A673 (cell line): ENCODE results near the gene DMRTA2. TPM values are rescaled to one million over a fixed set of nuclear protein-coding genes. Genes with fewer than 3 reads are reported as not detected.

ENCODE experiments used
- BruUV-seq: library from RNA; stranded (reverse); fragments of 400-500 nt; replicated peaks from 2 replicates; lab custom pipeline; 2021; lab: Mats Ljungman, UMichigan
- CTCF ChIA-PET: fragments of 300-600 bp; sonication (Branson Sonifier 250); formaldehyde crosslinking; loops from one replicate; lab custom pipeline; 2022; ENCODE audit warnings: antibody characterized with exemption; lab: Charles Lee
- POLR2A ChIA-PET: fragments of 300-600 bp; sonication (Branson Sonifier 250); formaldehyde crosslinking; loops from one replicate; lab custom pipeline; 2022; ENCODE audit warnings: antibody characterized with exemption; ENCODE audit not compliant: low non-redundant PET; lab: Charles Lee
- DNase-seq: peaks from one replicate; pipeline ENCODE4 v3.0.0-alpha.2; 2015; ENCODE audit warnings: low spot score
- H3K27ac ChIP-seq: fragments of 200-600 bp; sonication (generic); 2 replicates; pipeline ENCODE4 v1.5.1; 2016; ENCODE audit warnings: mixed run types, low read depth, mild to moderate bottlenecking, mixed read lengths, antibody characterized with exemption, low read length; ENCODE audit not compliant: poor library complexity, severe bottlenecking
- H3K27me3 ChIP-seq: fragments of 200-600 bp; sonication (generic); replicated peaks from 2 replicates; pipeline ENCODE4 v1.6.1; 2017; ENCODE audit warnings: mixed run types, low read depth, mild to moderate bottlenecking, mixed read lengths, antibody characterized with exemption, low read length; ENCODE audit not compliant: insufficient read depth, poor library complexity
- H3K36me3 ChIP-seq: fragments of 200-600 bp; sonication (generic); 2 replicates; pipeline ENCODE4 v1.6.1; 2016; ENCODE audit warnings: mixed run types, mild to moderate bottlenecking, mixed read lengths, antibody characterized with exemption, low read length; ENCODE audit not compliant: insufficient read depth, poor library complexity, severe bottlenecking
- H3K4me1 ChIP-seq: fragments of 200-600 bp; sonication (generic); 2 replicates; pipeline ENCODE4 v1.6.1; 2017; ENCODE audit warnings: mixed run types, mild to moderate bottlenecking, mixed read lengths, antibody characterized with exemption, low read length; ENCODE audit not compliant: insufficient read depth, poor library complexity, severe bottlenecking
- H3K4me3 ChIP-seq: fragments of 200-600 bp; sonication (generic); 2 replicates; pipeline ENCODE4 v1.5.1; 2016; ENCODE audit warnings: low read depth, mixed run types, mild to moderate bottlenecking, mixed read lengths, low read length; ENCODE audit not compliant: poor library complexity, severe bottlenecking
- H3K9me3 ChIP-seq: fragments of 200-600 bp; sonication (generic); 2 replicates; pipeline ENCODE4 v1.6.1; 2016; ENCODE audit warnings: mixed run types, low read depth, mild to moderate bottlenecking, mixed read lengths, antibody characterized with exemption, low read length; ENCODE audit not compliant: poor library complexity, severe bottlenecking
- CTCF ChIP-seq: fragments of 300-800, 200-600 bp; sonication (generic); conservative IDR thresholded peaks from 2 replicates; pipeline ENCODE4 v1.5.1; 2017; ENCODE audit warnings: low read depth, mild to moderate bottlenecking, antibody characterized with exemption, low read length, moderate library complexity, mixed read lengths
- EZH2 ChIP-seq: fragments of 200-600 bp; sonication (generic); IDR thresholded peaks from 2 replicates; pipeline ENCODE4 v1.6.1; 2017; ENCODE audit warnings: borderline replicate concordance, low read depth, mild to moderate bottlenecking, mixed read lengths, antibody characterized with exemption, low read length; ENCODE audit not compliant: poor library complexity, severe bottlenecking
- intact Hi-C: fragments of 100-400 bp; cut with micrococcal nuclease; formaldehyde crosslinking; loops from one replicate; pipeline ENCODE4 v1.10.0; 2022; ENCODE audit not compliant: unreplicated experiment
- total RNA-seq: library from RNA; stranded (reverse); gene quantifications from 2 replicates; pipeline ENCODE4 v1.2.3, GENCODE V29; 2021

The DMRTA2 gene
- total RNA-seq, 1 experiment from 2014 or later, result 0.37 TPM

DNA sequence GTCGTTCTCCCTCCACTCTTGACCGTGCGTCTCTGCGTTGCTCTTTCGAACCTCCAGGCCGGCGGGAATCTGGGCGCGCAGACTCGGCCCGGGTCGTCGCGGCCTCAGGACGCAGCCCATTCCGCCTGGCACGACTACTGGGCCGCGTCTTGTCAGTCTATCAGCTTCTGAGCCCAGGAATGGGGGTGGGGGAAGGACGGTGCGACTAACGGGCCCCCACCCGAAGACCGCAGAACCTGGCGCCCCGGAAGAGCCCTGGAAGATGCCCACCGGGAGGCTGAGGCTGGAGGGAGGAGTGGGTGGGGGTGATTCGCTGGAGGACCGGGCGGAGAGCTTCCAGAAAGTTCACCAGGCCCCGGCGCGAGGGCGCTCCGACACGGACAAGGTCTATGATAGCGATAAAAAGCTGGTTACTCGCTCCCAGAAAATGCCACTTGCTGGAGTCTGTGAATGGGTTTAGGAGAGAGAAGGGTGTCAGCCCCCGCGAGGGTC lies 1.7 kb upstream of the DMRTA2 start:
- peak overlapping the region; percentile 42 for H3K4me3 ChIP-seq
- no peak for DNase-seq
- no peak for TF ChIP-seq CTCF
- TF ChIP-seq EZH2, result peak; percentile 43
- peaks cover 100% of the 10 kb centered on the region for H3K27me3 ChIP-seq
- peaks cover 13% of the 10 kb centered on the region for H3K4me1 ChIP-seq
- ChIA-PET CTCF (no interaction called here), POLR2A (no interaction called here)
- H3K27ac ChIP-seq, result no peak overlapping the region
- H3K36me3 ChIP-seq, result no peaks in the 10 kb centered on the region
- no peaks in the 10 kb centered on the region for H3K9me3 ChIP-seq
- intact Hi-C loops, result no loop called here
- BruUV-seq, result no TSS peak

DNA sequence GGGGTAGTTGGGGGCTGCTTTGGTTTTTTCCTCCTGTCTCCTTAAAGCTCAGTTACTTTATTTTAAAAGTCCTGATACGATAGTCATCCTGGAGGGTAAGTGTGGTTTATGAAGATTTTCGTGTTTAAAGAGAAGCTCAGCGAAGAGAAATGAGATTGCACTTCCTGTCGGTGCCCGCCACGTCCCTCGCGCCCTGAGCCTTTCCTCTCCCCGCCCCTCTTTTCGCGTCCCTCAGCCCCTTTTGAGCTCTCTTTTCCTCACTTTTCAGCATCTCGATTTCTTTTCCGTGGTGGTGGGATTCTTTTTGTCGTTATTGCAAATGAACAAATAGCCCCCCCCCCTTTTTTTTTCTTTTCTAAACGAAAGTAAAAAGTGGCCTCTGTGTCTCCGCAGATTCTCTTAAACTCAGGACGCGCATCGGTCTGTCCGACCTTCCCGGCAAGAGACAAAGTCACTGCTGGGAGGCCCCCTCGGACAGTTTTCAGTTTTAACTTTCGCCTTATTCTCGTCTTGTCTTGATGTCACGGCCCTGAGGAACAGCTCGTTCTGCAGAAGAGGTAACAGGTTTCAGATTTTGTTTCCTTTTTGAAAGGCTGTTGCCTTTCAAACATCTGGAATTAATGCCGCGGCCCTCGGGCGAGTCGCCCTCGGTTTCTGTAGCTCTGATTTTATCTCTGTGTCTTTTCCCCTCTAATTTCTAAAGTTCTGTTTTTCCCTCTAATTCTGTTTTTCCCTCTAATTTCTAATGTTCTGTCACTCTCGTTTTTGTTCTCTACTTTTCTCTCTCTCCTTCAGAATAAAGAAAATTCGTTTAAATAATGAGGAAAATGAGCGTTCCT lies 1.0 kb upstream of the DMRTA2 start:
- Histone ChIP-seq H3K4me3 (peak overlapping the region; percentile 42), H3K4me1 (peaks cover 13% of the 10 kb centered on the region), H3K9me3 (no peaks in the 10 kb centered on the region), H3K27ac (no peak overlapping the region), H3K27me3 (peaks cover 100% of the 10 kb centered on the region), H3K36me3 (no peaks in the 10 kb centered on the region)
- TF ChIP-seq CTCF (no peak), EZH2 (peak; percentile 72)
- ChIA-PET CTCF (no interaction called here), POLR2A (no interaction called here)
- BruUV-seq, result no TSS peak
- DNase-seq, result peak; percentile 55
- intact Hi-C loops, result no loop called here

DNA sequence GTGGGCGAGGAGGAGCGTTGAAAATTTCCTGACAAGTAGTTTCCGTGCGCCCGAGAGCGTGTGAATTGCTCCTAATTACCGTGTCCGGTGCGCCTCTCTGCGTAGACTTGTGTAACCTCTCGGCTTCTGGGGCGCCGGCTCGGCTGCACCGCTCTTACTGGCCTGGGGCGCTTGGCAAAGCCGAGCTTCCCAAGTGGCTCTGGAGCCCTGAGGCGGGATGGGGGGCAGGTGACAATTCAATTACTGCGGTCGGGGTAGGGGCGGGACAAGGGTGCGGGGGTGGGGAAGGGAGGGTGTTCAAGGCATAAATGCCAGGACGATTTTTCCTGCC lies 392 bp upstream of the DMRTA2 start:
- intact Hi-C loops, result no loop called here
- TF ChIP-seq EZH2, result no peak
- H3K9me3 ChIP-seq, result no peaks in the 10 kb centered on the region
- H3K4me1 ChIP-seq, result peaks cover 13% of the 10 kb centered on the region
- H3K27me3 ChIP-seq, result peaks cover 99% of the 10 kb centered on the region
- peak overlapping the region; percentile 42 for H3K4me3 ChIP-seq
- BruUV-seq, result no TSS peak
- no peaks in the 10 kb centered on the region for H3K36me3 ChIP-seq
- CTCF ChIA-PET, result no interaction called here
- peak; percentile 63 for DNase-seq
- H3K27ac ChIP-seq, result no peak overlapping the region
- POLR2A ChIA-PET, result no interaction called here

GRCh38 chr1:50422675-50422945 lies 633 bp downstream of the DMRTA2 start:
- CTCF ChIA-PET, result no interaction called here
- BruUV-seq, result no TSS peak
- TF ChIP-seq EZH2 (no peak), CTCF (no peak)
- Histone ChIP-seq H3K36me3 (no peaks in the 10 kb centered on the region), H3K4me1 (peaks cover 13% of the 10 kb centered on the region), H3K4me3 (no peak overlapping the region), H3K27ac (no peak overlapping the region), H3K9me3 (no peaks in the 10 kb centered on the region), H3K27me3 (peaks cover 99% of the 10 kb centered on the region)
- no peak for DNase-seq
- intact Hi-C loops, result no loop called here
- POLR2A ChIA-PET, result no interaction called here
